Activated T-cell treated with anti-CD3 and anti-CD28 coated beads, Interleukin-2, amount 50 U/mL, for 1 hour (primary cell): ENCODE results near the gene DDAH2.

Source experiments
- DNase-seq: peaks from one replicate; pipeline ENCODE4 v3.0.0-alpha.2; 2020

The DDAH2 gene

GRCh38 chr6:31760790-31761189 is 31.7 kb upstream of the DDAH2 start:
- DNase-seq = no peak

GRCh38 chr6:31758281-31758680 is 29.2 kb upstream of the DDAH2 start:
- DNase-seq = no peak

GRCh38 chr6:31752739-31753319 is 23.7 kb upstream of the DDAH2 start:
- DNase-seq = no peak

GRCh38 chr6:31750411-31751022 is 21.4 kb upstream of the DDAH2 start:
- no peak for DNase-seq

- no peak for DNase-seq
These were observed 20.4 kb upstream of the DDAH2 start for GRCh38 chr6:31749301-31750036.

- no peak for DNase-seq
These were observed 15.3 kb upstream of the DDAH2 start for GRCh38 chr6:31744422-31744821.

- no peak for DNase-seq
These were observed 13.8 kb upstream of the DDAH2 start for GRCh38 chr6:31742894-31743293.

- DNase-seq = no peak
These were observed 12.7 kb upstream of the DDAH2 start for GRCh38 chr6:31741815-31742214.

GRCh38 chr6:31740397-31741223 is 11.5 kb upstream of the DDAH2 start:
- no peak for DNase-seq

- peak; percentile 92 for DNase-seq
These were observed 10.7 kb upstream of the DDAH2 start, which contains the start of gene MSH5 for GRCh38 chr6:31739639-31740396. TSS of gene MSH5 (plus strand) at chr6:31740005. CDS start at chr6:31740467, 462 bp downstream.

GRCh38 chr6:31737991-31738979 is 9.2 kb upstream of the DDAH2 start:
- DNase-seq = peak; percentile 55

- no peak for DNase-seq
These were observed 8.4 kb upstream of the DDAH2 start for GRCh38 chr6:31737315-31737990.

GRCh38 chr6:31736768-31737314 is 7.7 kb upstream of the DDAH2 start:
- no peak for DNase-seq

- peak; percentile 82 for DNase-seq
These were observed 7.1 kb upstream of the DDAH2 start, which contains the start of gene CLIC1 for GRCh38 chr6:31736021-31736767. TSS of gene CLIC1 (minus strand) at chr6:31736530. CDS start at chr6:31736300, 230 bp downstream.

GRCh38 chr6:31734821-31735406 is 5.8 kb upstream of the DDAH2 start:
- DNase-seq = peak; percentile 62

GRCh38 chr6:31734247-31734820 is 5.2 kb upstream of the DDAH2 start:
- DNase-seq = no peak

- DNase-seq = no peak
These were observed 4.6 kb upstream of the DDAH2 start for GRCh38 chr6:31733734-31734133.

GRCh38 chr6:31732029-31732428 is 2.9 kb upstream of the DDAH2 start:
- no peak for DNase-seq

GRCh38 chr6:31730631-31731086 is 1.6 kb upstream of the DDAH2 start:
- no peak for DNase-seq
